Neural progenitor cell (in vitro differentiated cells): Measurements from ENCODE around the gene UBA6.

Experiments used
- EZH2 ChIP-seq: fragments of 200-600 bp; sonication (generic); IDR thresholded peaks from 2 replicates; pipeline ENCODE4 v1.6.1; 2017; ENCODE audit warnings: antibody characterized with exemption, mild to moderate bottlenecking, moderate library complexity
- EZH2phosphoT487 ChIP-seq: fragments of 200-600 bp; sonication (generic); IDR thresholded peaks from 2 replicates; pipeline ENCODE4 v1.6.1; 2017; ENCODE audit warnings: antibody characterized with exemption
- TF ChIP-seq, protein P1 (sequence below): fragments of 200-600 bp; sonication (generic); IDR thresholded peaks from 2 replicates; pipeline ENCODE4 v1.5.1; 2017; ENCODE audit warnings: antibody characterized with exemption, mild to moderate bottlenecking

DNA sequence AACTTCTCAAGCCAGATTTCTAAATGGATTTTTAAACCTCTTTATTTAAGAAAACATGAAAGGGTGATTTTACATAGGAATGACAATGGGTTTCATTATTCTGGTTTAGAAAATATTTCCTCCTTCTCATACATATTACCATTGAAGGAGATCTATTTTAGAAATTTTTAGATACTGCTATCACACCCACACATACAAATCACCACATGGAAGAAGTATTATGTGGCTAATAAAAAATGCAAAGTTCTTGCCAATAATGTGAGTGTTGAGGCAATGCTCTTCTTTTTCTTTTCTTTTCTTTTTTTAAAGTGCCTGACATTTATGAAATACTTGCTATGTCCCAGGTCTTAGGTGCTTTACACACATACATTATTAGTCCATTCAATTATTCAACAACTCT is 135.7 kb downstream of the UBA6 start:
- TF ChIP-seq EZH2phosphoT487 (no peak), EZH2 (no peak)
- TF ChIP-seq, protein P1, sequence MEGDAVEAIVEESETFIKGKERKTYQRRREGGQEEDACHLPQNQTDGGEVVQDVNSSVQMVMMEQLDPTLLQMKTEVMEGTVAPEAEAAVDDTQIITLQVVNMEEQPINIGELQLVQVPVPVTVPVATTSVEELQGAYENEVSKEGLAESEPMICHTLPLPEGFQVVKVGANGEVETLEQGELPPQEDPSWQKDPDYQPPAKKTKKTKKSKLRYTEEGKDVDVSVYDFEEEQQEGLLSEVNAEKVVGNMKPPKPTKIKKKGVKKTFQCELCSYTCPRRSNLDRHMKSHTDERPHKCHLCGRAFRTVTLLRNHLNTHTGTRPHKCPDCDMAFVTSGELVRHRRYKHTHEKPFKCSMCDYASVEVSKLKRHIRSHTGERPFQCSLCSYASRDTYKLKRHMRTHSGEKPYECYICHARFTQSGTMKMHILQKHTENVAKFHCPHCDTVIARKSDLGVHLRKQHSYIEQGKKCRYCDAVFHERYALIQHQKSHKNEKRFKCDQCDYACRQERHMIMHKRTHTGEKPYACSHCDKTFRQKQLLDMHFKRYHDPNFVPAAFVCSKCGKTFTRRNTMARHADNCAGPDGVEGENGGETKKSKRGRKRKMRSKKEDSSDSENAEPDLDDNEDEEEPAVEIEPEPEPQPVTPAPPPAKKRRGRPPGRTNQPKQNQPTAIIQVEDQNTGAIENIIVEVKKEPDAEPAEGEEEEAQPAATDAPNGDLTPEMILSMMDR = no peak
